Mesenchymal stem cell (in vitro differentiated cells and primary cell): Measurements from ENCODE around the gene BRD9.

ENCODE experiments used
- DNase-seq: peaks from one replicate; pipeline ENCODE4 v3.0.0-alpha.2; 2013
- H2AFZ ChIP-seq: one replicate; pipeline ENCODE4 v1.6.1; 2013; ENCODE audit warnings: low read depth, mild to moderate bottlenecking, control low read depth, inconsistent platforms, low read length, moderate library complexity
- H2AK5ac ChIP-seq: 2 replicates; pipeline ENCODE4 v1.6.1; 2013; ENCODE audit warnings: low read length, moderate library complexity, mild to moderate bottlenecking, inconsistent platforms; ENCODE audit not compliant: severe bottlenecking
- H2BK120ac ChIP-seq: one replicate; pipeline ENCODE4 v1.6.1; 2013; ENCODE audit warnings: low read depth, mild to moderate bottlenecking, inconsistent platforms, low read length, moderate library complexity
- H2BK12ac ChIP-seq, 2 experiments: one replicate each; pipeline ENCODE4 v1.6.1; 2013; ENCODE audit warnings: inconsistent platforms in 2 of 2, low read length in 2 of 2, mild to moderate bottlenecking in 2 of 2, moderate library complexity in 2 of 2, control low read depth in 1 of 2
- H2BK15ac ChIP-seq: one replicate; pipeline ENCODE4 v1.6.1; 2013; ENCODE audit warnings: mild to moderate bottlenecking, low read depth, inconsistent platforms; ENCODE audit not compliant: poor library complexity, severe bottlenecking
- H2BK5ac ChIP-seq: 2 replicates; pipeline ENCODE4 v1.6.1; 2013; ENCODE audit warnings: low read depth, mild to moderate bottlenecking, low read length, control low read depth, inconsistent platforms; ENCODE audit not compliant: poor library complexity, severe bottlenecking
- H3K14ac ChIP-seq, 2 experiments: one replicate each; pipeline ENCODE4 v1.6.1; 2013; ENCODE audit warnings: inconsistent platforms in 2 of 2, low read length in 2 of 2, control low read depth in 1 of 2, mild to moderate bottlenecking in 1 of 2, moderate library complexity in 1 of 2
- H3K18ac ChIP-seq, 2 experiments: one replicate each; pipeline ENCODE4 v1.6.1; 2013; ENCODE audit warnings: inconsistent platforms in 2 of 2, low read length in 2 of 2, control low read depth in 1 of 2, low read depth in 1 of 2, mild to moderate bottlenecking in 1 of 2
- H3K23ac ChIP-seq, 2 experiments: one replicate each; pipeline ENCODE4 v1.6.1; 2013; ENCODE audit warnings: inconsistent platforms in 2 of 2, low read length in 2 of 2, mild to moderate bottlenecking in 2 of 2, moderate library complexity in 2 of 2, control low read depth in 1 of 2
- H3K27ac ChIP-seq: 2 replicates; pipeline ENCODE4 v1.5.1; 2013; ENCODE audit warnings: mild to moderate bottlenecking, moderate library complexity, low read length, control low read depth, inconsistent platforms; ENCODE audit not compliant: poor library complexity, severe bottlenecking
- H3K27me3 ChIP-seq, 2 experiments: 2 replicates each; pipeline versions ENCODE4 v1.6.1 to v1.7.0; 2013; ENCODE audit warnings: low read length in 2 of 2, mild to moderate bottlenecking in 2 of 2, moderate library complexity in 2 of 2, control low read depth in 1 of 2, inconsistent platforms in 1 of 2; ENCODE audit not compliant: control insufficient read depth in 1 of 2, insufficient read depth in 1 of 2
- H3K36me3 ChIP-seq, 2 experiments: 2 replicates each; pipeline versions ENCODE4 v1.6.1 to v1.7.0; 2013; ENCODE audit warnings: low read length in 2 of 2, control low read depth in 1 of 2, inconsistent platforms in 1 of 2, low read depth in 1 of 2, mild to moderate bottlenecking in 1 of 2; ENCODE audit not compliant: insufficient read depth in 2 of 2, control insufficient read depth in 1 of 2
- H3K4ac ChIP-seq, 2 experiments: one replicate each; pipeline ENCODE4 v1.6.1; 2013; ENCODE audit warnings: inconsistent platforms in 2 of 2, low read length in 2 of 2, mild to moderate bottlenecking in 2 of 2, moderate library complexity in 2 of 2, control low read depth in 1 of 2, low read depth in 1 of 2
- H3K4me1 ChIP-seq: 2 replicates; pipeline ENCODE4 v1.6.1; 2013; ENCODE audit warnings: low read depth, low read length, control low read depth; ENCODE audit not compliant: control insufficient read depth, insufficient read depth
- H3K4me2 ChIP-seq: 2 replicates; pipeline ENCODE4 v1.6.1; 2013; ENCODE audit warnings: low read length, mild to moderate bottlenecking, inconsistent platforms; ENCODE audit not compliant: poor library complexity, severe bottlenecking
- H3K4me3 ChIP-seq, 2 experiments: 2 replicates each; pipeline versions ENCODE4 v1.5.1 to v1.7.0; 2013; ENCODE audit warnings: low read length in 2 of 2, mild to moderate bottlenecking in 2 of 2, control low read depth in 1 of 2, low read depth in 1 of 2; ENCODE audit not compliant: insufficient read depth in 1 of 2
- H3K79me1 ChIP-seq: replicated peaks from 2 replicates; pipeline ENCODE4 v1.6.1; 2013; ENCODE audit warnings: mild to moderate bottlenecking, control low read depth, low read length, inconsistent platforms; ENCODE audit not compliant: poor library complexity, severe bottlenecking
- H3K9ac ChIP-seq: 2 replicates; pipeline ENCODE4 v1.7.0; 2013; ENCODE audit warnings: mild to moderate bottlenecking, low read length, moderate library complexity
- H3K9me3 ChIP-seq: 2 replicates; pipeline ENCODE4 v1.7.0; 2013; ENCODE audit warnings: mild to moderate bottlenecking, low read length; ENCODE audit not compliant: control insufficient read depth
- H4K8ac ChIP-seq: one replicate; pipeline ENCODE4 v1.6.1; 2013; ENCODE audit warnings: inconsistent platforms, mild to moderate bottlenecking, low read length, moderate library complexity
- H4K91ac ChIP-seq: one replicate; pipeline ENCODE4 v1.6.1; 2013; ENCODE audit warnings: mild to moderate bottlenecking, low read length, inconsistent platforms
- WGBS: methylation state at CpG from one replicate; pipeline ENCODE4 v1.1.7; 2013; ENCODE audit warnings: mixed read lengths; 5-methylcytosine and 5-hydroxymethylcytosine counted together

The BRD9 gene

DNA sequence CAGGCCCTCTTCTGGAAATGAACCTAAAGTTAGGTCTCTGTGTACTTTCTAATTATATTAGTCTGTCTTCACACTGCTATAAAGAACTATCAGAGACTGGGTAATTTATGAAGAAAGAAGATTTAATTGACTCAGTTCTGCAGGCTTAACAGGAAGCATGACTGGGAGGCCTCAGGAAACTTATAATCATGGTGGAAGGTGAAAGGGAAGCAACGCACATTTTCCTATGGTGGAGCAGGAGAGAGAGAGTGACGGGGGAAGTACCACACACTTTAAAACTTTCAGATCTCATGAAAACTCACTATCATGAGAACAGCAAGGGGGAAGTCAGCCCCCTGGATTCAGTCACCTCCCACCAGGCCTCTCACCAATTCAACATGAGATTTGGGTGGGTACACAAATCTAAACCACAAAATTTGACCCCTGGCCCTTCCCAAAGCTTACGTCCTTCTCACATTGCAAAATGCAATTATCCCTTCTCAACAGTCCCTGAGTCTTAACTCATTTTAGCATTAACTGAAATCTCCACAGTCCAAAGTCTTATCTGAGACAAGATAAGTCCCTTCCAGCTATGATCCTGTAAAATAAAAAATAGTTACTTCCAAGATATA is 40.8 kb upstream of the BRD9 start:
- no peak overlapping the region for H4K91ac ChIP-seq
- no peaks in the 10 kb centered on the region for H3K9me3 ChIP-seq
- H3K4ac ChIP-seq = no peak overlapping the region
- H3K36me3 ChIP-seq = no peaks in the 10 kb centered on the region
- H3K14ac ChIP-seq = no peak overlapping the region
- no peaks in the 10 kb centered on the region for H3K79me1 ChIP-seq
- H3K23ac ChIP-seq = no peak overlapping the region
- 98% methylated on average over 2 of the region's 3 CpGs for WGBS
- H2BK12ac ChIP-seq = no peak overlapping the region
- no peak overlapping the region for H2AFZ ChIP-seq
- H3K27ac ChIP-seq = no peak overlapping the region
- no peak overlapping the region for H2BK5ac ChIP-seq
- H3K4me2 ChIP-seq = no peak overlapping the region
- H4K8ac ChIP-seq = no peak overlapping the region
- H3K27me3 ChIP-seq = peaks cover 63 to 83% of the 10 kb centered on the region in 2 experiments
- DNase-seq = no peak
- no peak overlapping the region for H2BK15ac ChIP-seq
- no peak overlapping the region for H3K4me3 ChIP-seq
- no peaks in the 10 kb centered on the region for H3K4me1 ChIP-seq
- H2AK5ac ChIP-seq = no peak overlapping the region
- no peak overlapping the region for H2BK120ac ChIP-seq
- no peak overlapping the region for H3K9ac ChIP-seq
- no peak overlapping the region for H3K18ac ChIP-seq

DNA sequence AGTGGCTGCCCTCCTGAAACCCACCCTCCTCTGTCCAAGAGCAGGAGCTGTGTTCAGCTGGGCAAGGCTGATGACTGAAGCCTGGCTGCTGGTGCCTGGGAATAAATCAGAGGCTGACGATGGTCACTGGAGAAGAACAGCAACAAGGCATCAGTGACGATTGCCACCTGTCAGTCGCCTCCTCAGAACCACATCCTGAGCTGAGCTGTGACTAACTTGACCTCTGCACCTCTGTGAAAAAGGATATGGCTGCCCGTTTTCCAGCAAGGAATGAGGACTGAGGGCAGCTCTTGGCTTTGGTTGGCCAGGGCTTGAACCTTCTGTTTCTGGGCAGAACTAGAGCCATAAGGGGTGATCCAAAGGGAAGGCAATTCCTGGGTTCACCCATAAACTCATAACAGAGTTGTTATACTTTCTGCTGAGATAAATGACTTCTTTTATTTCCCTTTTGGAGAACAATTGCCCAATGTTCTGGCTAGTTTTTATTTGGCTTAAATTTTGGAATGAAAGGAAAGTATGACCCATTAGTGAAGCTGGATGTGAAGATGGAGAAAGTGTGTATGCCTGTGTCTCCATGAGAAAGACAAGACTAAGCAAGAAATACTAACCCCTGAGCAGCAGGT is 40.1 kb upstream of the BRD9 start:
- H3K9ac ChIP-seq = no peak overlapping the region
- no peak overlapping the region for H3K4me2 ChIP-seq
- no peak overlapping the region for H3K4me3 ChIP-seq
- H3K23ac ChIP-seq = no peak overlapping the region
- H3K27me3 ChIP-seq = peaks cover 60 to 83% of the 10 kb centered on the region in 2 experiments
- H3K9me3 ChIP-seq = no peaks in the 10 kb centered on the region
- H2BK12ac ChIP-seq = no peak overlapping the region
- H2AFZ ChIP-seq = no peak overlapping the region
- H3K27ac ChIP-seq = no peak overlapping the region
- H4K91ac ChIP-seq = no peak overlapping the region
- peak; percentile 61 for DNase-seq
- H3K18ac ChIP-seq = no peak overlapping the region
- no peak overlapping the region for H2AK5ac ChIP-seq
- H4K8ac ChIP-seq = no peak overlapping the region
- H2BK120ac ChIP-seq = no peak overlapping the region
- no peak overlapping the region for H2BK15ac ChIP-seq
- H2BK5ac ChIP-seq = no peak overlapping the region
- no peaks in the 10 kb centered on the region for H3K36me3 ChIP-seq
- H3K14ac ChIP-seq = no peak overlapping the region
- 30% methylated on average over 4 of the region's 4 CpGs for WGBS
- no peak overlapping the region for H3K4ac ChIP-seq
- no peaks in the 10 kb centered on the region for H3K4me1 ChIP-seq
- H3K79me1 ChIP-seq = no peaks in the 10 kb centered on the region

DNA sequence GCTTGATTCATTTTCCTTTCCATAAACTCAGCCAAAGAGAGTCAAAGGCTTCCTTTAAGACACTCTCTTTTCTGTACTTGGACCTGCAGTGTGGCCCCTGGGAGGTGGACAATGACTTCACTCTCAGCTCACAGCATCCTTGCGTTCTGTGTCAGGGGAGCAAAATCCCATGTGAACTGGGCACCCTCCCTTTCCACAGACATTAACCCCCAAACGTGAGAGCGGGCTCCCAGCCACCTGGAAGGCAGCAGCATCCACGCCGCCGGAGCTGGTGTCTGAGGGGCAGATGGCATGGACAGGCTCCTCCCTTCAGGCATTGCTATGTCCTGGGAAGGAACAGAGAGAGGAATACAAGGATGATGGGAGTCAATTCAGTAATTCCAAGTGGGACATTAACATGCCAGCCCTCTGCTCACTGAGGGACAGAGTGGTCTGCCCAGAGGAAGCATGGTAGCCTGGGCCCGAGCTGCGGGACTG is 39.6 kb upstream of the BRD9 start:
- 86% methylated on average over 8 of the region's 8 CpGs for WGBS
- no peaks in the 10 kb centered on the region for H3K79me1 ChIP-seq
- no peak overlapping the region for H2BK120ac ChIP-seq
- H2AK5ac ChIP-seq = no peak overlapping the region
- no peaks in the 10 kb centered on the region for H3K36me3 ChIP-seq
- peaks cover 60 to 83% of the 10 kb centered on the region in 2 experiments for H3K27me3 ChIP-seq
- H2AFZ ChIP-seq = no peak overlapping the region
- no peak overlapping the region for H4K8ac ChIP-seq
- H3K4me3 ChIP-seq = no peak overlapping the region
- H3K4ac ChIP-seq = no peak overlapping the region
- H3K18ac ChIP-seq = no peak overlapping the region
- no peak overlapping the region for H3K4me2 ChIP-seq
- H3K9ac ChIP-seq = no peak overlapping the region
- H3K4me1 ChIP-seq = no peaks in the 10 kb centered on the region
- H3K27ac ChIP-seq = no peak overlapping the region
- H4K91ac ChIP-seq = no peak overlapping the region
- no peak overlapping the region for H3K23ac ChIP-seq
- H2BK12ac ChIP-seq = no peak overlapping the region
- H2BK5ac ChIP-seq = no peak overlapping the region
- no peak for DNase-seq
- no peaks in the 10 kb centered on the region for H3K9me3 ChIP-seq
- no peak overlapping the region for H2BK15ac ChIP-seq
- no peak overlapping the region for H3K14ac ChIP-seq

DNA sequence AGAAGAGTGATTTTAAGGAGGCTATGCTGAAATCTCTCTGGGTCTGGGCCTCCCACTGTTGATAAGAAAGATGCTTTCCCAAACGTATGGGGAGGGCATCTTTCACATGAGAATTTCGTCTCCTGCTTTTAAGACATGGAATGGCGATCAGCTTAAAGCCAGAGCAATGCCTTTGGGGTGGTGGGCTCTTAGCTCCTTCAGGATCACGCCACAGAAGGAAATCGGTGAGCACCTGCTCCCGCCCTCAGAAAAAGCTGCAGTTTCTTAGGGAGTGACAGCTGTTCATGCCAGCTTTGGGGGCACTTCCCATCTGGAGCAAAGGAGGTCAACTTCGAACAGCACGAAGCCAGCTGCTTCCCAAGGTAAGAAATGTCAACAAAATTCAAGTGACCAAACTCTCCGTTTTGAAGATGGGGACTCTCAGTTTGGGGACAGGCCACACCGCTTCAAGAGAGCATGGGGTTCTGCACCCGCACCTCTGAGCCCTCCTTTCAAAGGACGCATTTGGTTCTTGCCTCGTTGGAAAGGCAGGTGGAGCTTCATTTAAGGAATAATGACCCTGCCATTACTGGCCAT is 39.1 kb upstream of the BRD9 start:
- no peak overlapping the region for H3K23ac ChIP-seq
- DNase-seq = no peak
- no peaks in the 10 kb centered on the region for H3K79me1 ChIP-seq
- H2AK5ac ChIP-seq = no peak overlapping the region
- H3K4me1 ChIP-seq = peaks cover 3% of the 10 kb centered on the region
- H2BK12ac ChIP-seq = no peak overlapping the region
- H3K4me2 ChIP-seq = no peak overlapping the region
- H3K27me3 ChIP-seq = peaks cover 59 to 83% of the 10 kb centered on the region in 2 experiments
- no peak overlapping the region for H2AFZ ChIP-seq
- H3K36me3 ChIP-seq = no peaks in the 10 kb centered on the region
- no peak overlapping the region for H2BK5ac ChIP-seq
- WGBS = 82% methylated on average over 13 of the region's 13 CpGs
- no peak overlapping the region for H3K4ac ChIP-seq
- no peak overlapping the region for H3K27ac ChIP-seq
- no peak overlapping the region for H3K4me3 ChIP-seq
- H4K91ac ChIP-seq = no peak overlapping the region
- H3K9ac ChIP-seq = no peak overlapping the region
- H3K14ac ChIP-seq = no peak overlapping the region
- no peak overlapping the region for H4K8ac ChIP-seq
- no peaks in the 10 kb centered on the region for H3K9me3 ChIP-seq
- no peak overlapping the region for H3K18ac ChIP-seq
- peak overlapping the region; percentile 57 for H2BK15ac ChIP-seq
- H2BK120ac ChIP-seq = no peak overlapping the region
